ENCODE data around the gene SYS1.

The SYS1 gene

GRCh38 chr20:45392733-45393132 is 29.8 kb downstream of the SYS1 start:
- DNase-seq = no peak

GRCh38 chr20:45394221-45395113 is 31.5 kb downstream of the SYS1 start:
- DNase-seq = no peak

GRCh38 chr20:45395114-45395415 is 32.1 kb downstream of the SYS1 start:
- DNase-seq = no peak

GRCh38 chr20:45399018-45399417 is 36.1 kb downstream of the SYS1 start:
- DNase-seq = no peak

- no peak for DNase-seq
These were observed 37.5 kb downstream of the SYS1 start for GRCh38 chr20:45400346-45401031.

- no peak for DNase-seq
These were observed 40.0 kb downstream of the SYS1 start for GRCh38 chr20:45402946-45403345.

GRCh38 chr20:45404438-45404837 is 41.5 kb downstream of the SYS1 start:
- DNase-seq = no peak

GRCh38 chr20:45405571-45406259 is 42.8 kb downstream of the SYS1 start:
- peak; percentile 26 for DNase-seq

- peak; percentile 37 for DNase-seq
These were observed 43.5 kb downstream of the SYS1 start for GRCh38 chr20:45406260-45407066.

- DNase-seq = peak; percentile 37
These were observed 44.2 kb downstream of the SYS1 start for GRCh38 chr20:45407067-45407745.

GRCh38 chr20:45407783-45408645 is 45.1 kb downstream of the SYS1 start, which contains the start of gene DBNDD2:
Gene DBNDD2, plus strand, starts transcription at chr20:45408289. Its CDS starts 179 bp downstream, at chr20:45408468.
- no peak for DNase-seq

GRCh38 chr20:45408646-45409213 is 45.8 kb downstream of the SYS1 start:
- no peak for DNase-seq

- DNase-seq = no peak
These were observed 46.7 kb downstream of the SYS1 start for GRCh38 chr20:45409521-45410272.

GRCh38 chr20:45410887-45411286 is 47.9 kb downstream of the SYS1 start:
- no peak for DNase-seq

GRCh38 chr20:45412653-45413052 is 49.7 kb downstream of the SYS1 start:
- DNase-seq = no peak

GRCh38 chr20:45413479-45413878 is 50.5 kb downstream of the SYS1 start:
- no peak for DNase-seq

- DNase-seq = peak; percentile 92
These were observed 53.1 kb downstream of the SYS1 start, which contains the start of gene PIGT for GRCh38 chr20:45415822-45416637. Gene PIGT, plus strand, starts transcription at chr20:45416141. Its CDS starts 16 bp downstream, at chr20:45416157.

- DNase-seq = no peak
These were observed 54.0 kb downstream of the SYS1 start for GRCh38 chr20:45416917-45417316.

Measured in right hindlimb (tissue), 1 donor.